GM18498 (cell line): Measurements from ENCODE around the gene MTURN.
"Not testable (repeated sequence)": the region's sequence is repeated elsewhere in the genome, so short reads cannot be mapped to it uniquely, and the experiment has no call there.

Experiments
- ATAC-seq: cut with Tn5 transposase; IDR thresholded peaks from one replicate; pipeline ENCODE4 v1.9.1; 2021; ENCODE audit warnings: mild to moderate bottlenecking, moderate library complexity; ENCODE audit not compliant: unreplicated experiment

MTURN gene

GRCh38 chr7:30177186-30177585 is 42.4 kb downstream of the MTURN start:
- ATAC-seq = no peak

GRCh38 chr7:30177965-30178364 is 43.2 kb downstream of the MTURN start:
- ATAC-seq = no peak

GRCh38 chr7:30178748-30179436 is 44.1 kb downstream of the MTURN start:
- ATAC-seq = peak; percentile 93

GRCh38 chr7:30180718-30181117 is 45.9 kb downstream of the MTURN start:
- no peak for ATAC-seq

GRCh38 chr7:30181211-30181610 is 46.4 kb downstream of the MTURN start:
- no peak for ATAC-seq

- no peak for ATAC-seq
These were observed 47.1 kb downstream of the MTURN start for GRCh38 chr7:30181736-30182522.

- ATAC-seq = no peak
These were observed 48.0 kb downstream of the MTURN start for GRCh38 chr7:30182814-30183213.

GRCh38 chr7:30183749-30184369 is 49.1 kb downstream of the MTURN start:
- ATAC-seq = no peak

- no peak for ATAC-seq
These were observed 50.2 kb downstream of the MTURN start for GRCh38 chr7:30184791-30185487.

- no peak for ATAC-seq
These were observed 50.7 kb downstream of the MTURN start for GRCh38 chr7:30185496-30185895.

- ATAC-seq = no peak
These were observed 51.9 kb downstream of the MTURN start for GRCh38 chr7:30186725-30187124.

- no peak for ATAC-seq
These were observed 52.7 kb downstream of the MTURN start for GRCh38 chr7:30187513-30187912.

GRCh38 chr7:30188381-30188780 is 53.6 kb downstream of the MTURN start:
- ATAC-seq = not testable (repeated sequence)

- no peak for ATAC-seq
These were observed 54.0 kb downstream of the MTURN start for GRCh38 chr7:30188811-30189210.

- no peak for ATAC-seq
These were observed 57.0 kb downstream of the MTURN start for GRCh38 chr7:30191809-30192208.

- no peak for ATAC-seq
These were observed 58.7 kb downstream of the MTURN start for GRCh38 chr7:30193336-30193943.

GRCh38 chr7:30196408-30196807 is 61.6 kb downstream of the MTURN start:
- no peak for ATAC-seq

GRCh38 chr7:30197438-30197837 is 62.7 kb downstream of the MTURN start:
- ATAC-seq = no peak

GRCh38 chr7:30199271-30199670 is 64.5 kb downstream of the MTURN start:
- ATAC-seq = no peak

GRCh38 chr7:30200591-30200990 is 65.8 kb downstream of the MTURN start:
- no peak for ATAC-seq

- ATAC-seq = peak; percentile 82
These were observed 66.4 kb downstream of the MTURN start for GRCh38 chr7:30201161-30201666.
